Small intestine (tissue), 7 donors: ENCODE measurements around the gene SPPL2B. TPM values are rescaled to one million over a fixed set of nuclear protein-coding genes. Genes with fewer than 3 reads are reported as not detected.

Experiments used
- DNase-seq, 2 donors: peaks; one replicate each; pipeline versions ENCODE4 v3.0.0 to v3.0.0-alpha.2; 2013
- FAIRE-seq: peaks from 2 replicates; lab custom pipeline; 2012; peaks lifted over from hg19 to GRCh38; lab: Jason Lieb, UNC
- H3K27ac ChIP-seq, 3 donors: one replicate each; pipeline ENCODE4 v1.5.1; 2013; ENCODE audit warnings: low read length in 2 of 3, mild to moderate bottlenecking in 2 of 3, control low read depth in 1 of 3, inconsistent platforms in 1 of 3, low read depth in 1 of 3, moderate library complexity in 1 of 3
- H3K27me3 ChIP-seq, 3 donors: one replicate each; pipeline ENCODE4 v1.6.1; 2013; ENCODE audit warnings: low read length in 3 of 3, inconsistent platforms in 1 of 3; ENCODE audit not compliant: control insufficient read depth in 3 of 3, insufficient read depth in 3 of 3
- H3K36me3 ChIP-seq, 3 donors: one replicate each; pipeline ENCODE4 v1.6.1; 2013; ENCODE audit warnings: low read length in 3 of 3, inconsistent platforms in 1 of 3, low read depth in 1 of 3, mild to moderate bottlenecking in 1 of 3, moderate library complexity in 1 of 3; ENCODE audit not compliant: control insufficient read depth in 3 of 3, insufficient read depth in 2 of 3
- H3K4me1 ChIP-seq, 3 donors: one replicate each; pipeline ENCODE4 v1.6.1; 2013; ENCODE audit warnings: low read length in 2 of 3, inconsistent platforms in 1 of 3, low read depth in 1 of 3, mild to moderate bottlenecking in 1 of 3, moderate library complexity in 1 of 3; ENCODE audit not compliant: control insufficient read depth in 3 of 3, insufficient read depth in 2 of 3
- H3K4me3 ChIP-seq, 3 donors: one replicate each; pipeline ENCODE4 v1.5.1; 2013; ENCODE audit warnings: low read length in 3 of 3, control low read depth in 1 of 3, inconsistent platforms in 1 of 3, low read depth in 1 of 3, mild to moderate bottlenecking in 1 of 3, moderate library complexity in 1 of 3
- H3K9me3 ChIP-seq, 2 donors: one replicate each; pipeline ENCODE4 v1.6.1; 2013; ENCODE audit warnings: low read depth in 1 of 2, low read length in 1 of 2; ENCODE audit not compliant: control insufficient read depth in 2 of 2, insufficient read depth in 1 of 2
- WGBS, 3 donors: extraction: QIAGEN DNeasy Blood & Tissue Kit; methylation state at CpG; one replicate each; pipeline ENCODE4 v1.1.7; 2013; 5-methylcytosine and 5-hydroxymethylcytosine counted together
- polyA plus RNA-seq, 4 donors: library from polyadenylated mRNA; stranded (reverse) in 3 of 4; unstranded in 1 of 4; fragments of 200-250 nt in 3 of 4; fragments of 120-200 nt in 1 of 4; gene quantifications; one replicate each; pipeline versions ENCODE4 v1.2.1 to v1.2.3, GENCODE V29; 2013
- donor health status: healthy with polysubstance abuse.
- donor health status: control.
- donor health status: control.
- donor health status: Bipolar disorder and iron deficiency.
- donor health status: healthy.

Gene SPPL2B
- polyA plus RNA-seq, 4 donors, result 69.3 to 109 (median 78.2) TPM

DNA sequence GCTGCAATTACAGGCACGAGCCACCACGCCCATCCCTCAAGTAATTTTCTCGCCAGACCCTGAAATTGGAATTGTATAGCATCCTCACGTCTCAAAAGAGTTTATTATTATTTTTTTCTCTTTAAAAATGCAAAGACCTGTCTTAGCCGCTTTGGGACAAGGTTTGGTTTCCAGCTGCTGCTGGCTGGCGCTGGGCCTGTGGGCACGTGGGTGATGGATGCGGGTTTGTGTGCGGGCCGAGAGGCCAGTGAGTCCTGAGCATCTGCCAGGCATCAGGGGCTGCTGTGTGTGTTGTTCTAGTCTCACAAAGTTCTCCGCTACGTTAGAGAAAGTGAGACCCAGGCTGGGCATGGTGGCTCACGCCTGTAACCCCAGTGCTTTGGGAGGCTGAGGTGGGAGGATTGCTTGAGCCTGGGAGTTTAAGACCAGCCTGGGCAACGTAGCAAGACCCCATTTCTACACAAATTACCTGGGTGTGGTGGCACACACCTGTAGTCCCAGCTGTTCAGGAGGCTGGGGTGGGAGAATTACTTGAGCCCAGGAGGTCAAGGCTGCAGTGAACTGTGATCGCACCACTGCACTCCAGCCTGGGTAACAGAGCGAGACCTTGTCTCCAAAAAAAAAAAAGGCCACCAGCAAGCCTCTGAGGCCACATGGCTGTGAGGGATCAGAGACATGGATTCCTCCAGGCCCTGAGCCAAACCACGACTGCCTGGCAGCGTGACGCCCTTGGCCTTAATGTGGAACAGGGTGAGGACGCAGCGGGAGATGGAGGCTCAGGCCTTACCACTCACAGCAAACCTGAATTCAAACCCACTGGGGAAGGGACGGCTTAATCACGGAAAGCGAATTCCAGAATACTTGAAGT is 26.9 kb downstream of the SPPL2B start:
- DNase-seq, result no peak
- Histone ChIP-seq H3K9me3 (no peaks in the 10 kb centered on the region), H3K27me3 (peaks cover under 1 to 16% (median 2%) of the 10 kb centered on the region in 3 donors), H3K27ac (no peak overlapping the region), H3K4me1 (no peaks in the 10 kb centered on the region), H3K4me3 (no peak overlapping the region), H3K36me3 (peaks cover 2 to 58% (median 8%) of the 10 kb centered on the region in 3 donors)
- 88% methylated on average over 24 of the region's 24 CpGs for WGBS, 3 donors
- FAIRE-seq, result no peak

DNA sequence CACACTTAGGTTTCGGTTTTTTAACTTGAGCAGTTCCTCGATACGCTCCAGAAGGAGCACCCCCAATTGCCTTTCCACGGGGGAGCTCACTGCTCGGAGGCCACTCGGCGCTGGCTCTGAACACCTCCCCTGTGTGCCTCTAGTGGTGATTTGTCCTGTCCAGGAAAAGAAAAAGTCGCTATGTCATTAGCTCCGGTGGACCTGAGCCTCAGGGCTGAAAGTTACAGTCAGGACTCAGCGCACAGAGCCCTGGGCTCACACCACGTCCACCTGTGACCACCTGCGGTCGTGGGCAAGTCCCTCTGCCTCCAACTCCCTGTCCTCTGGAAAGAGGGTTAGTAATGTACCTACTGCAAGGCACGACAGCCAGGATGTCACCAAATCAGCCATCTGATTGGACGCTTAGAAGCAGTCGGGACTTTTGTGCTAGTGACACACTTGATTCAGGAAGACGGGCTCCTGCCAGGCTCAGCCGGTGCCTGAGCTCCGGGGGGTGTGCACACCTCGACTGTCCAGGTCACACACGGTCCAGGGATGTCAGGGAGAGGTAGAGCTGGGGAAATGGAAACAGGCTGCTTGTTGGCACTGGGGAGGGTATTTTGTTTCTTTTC is 27.7 kb downstream of the SPPL2B start:
- Histone ChIP-seq H3K4me1 (no peaks in the 10 kb centered on the region), H3K27me3 (peaks cover 3 to 21% (median 5%) of the 10 kb centered on the region in 3 donors), H3K36me3 (peaks cover 2 to 51% (median 8%) of the 10 kb centered on the region in 3 donors), H3K4me3 (no peak overlapping the region), H3K27ac (no peak overlapping the region), H3K9me3 (no peaks in the 10 kb centered on the region)
- FAIRE-seq (no peak), DNase-seq (no peak)
- WGBS, 3 donors, result 78 to 80% (median 79%) methylated on average over 21 of the region's 21 CpGs

DNA sequence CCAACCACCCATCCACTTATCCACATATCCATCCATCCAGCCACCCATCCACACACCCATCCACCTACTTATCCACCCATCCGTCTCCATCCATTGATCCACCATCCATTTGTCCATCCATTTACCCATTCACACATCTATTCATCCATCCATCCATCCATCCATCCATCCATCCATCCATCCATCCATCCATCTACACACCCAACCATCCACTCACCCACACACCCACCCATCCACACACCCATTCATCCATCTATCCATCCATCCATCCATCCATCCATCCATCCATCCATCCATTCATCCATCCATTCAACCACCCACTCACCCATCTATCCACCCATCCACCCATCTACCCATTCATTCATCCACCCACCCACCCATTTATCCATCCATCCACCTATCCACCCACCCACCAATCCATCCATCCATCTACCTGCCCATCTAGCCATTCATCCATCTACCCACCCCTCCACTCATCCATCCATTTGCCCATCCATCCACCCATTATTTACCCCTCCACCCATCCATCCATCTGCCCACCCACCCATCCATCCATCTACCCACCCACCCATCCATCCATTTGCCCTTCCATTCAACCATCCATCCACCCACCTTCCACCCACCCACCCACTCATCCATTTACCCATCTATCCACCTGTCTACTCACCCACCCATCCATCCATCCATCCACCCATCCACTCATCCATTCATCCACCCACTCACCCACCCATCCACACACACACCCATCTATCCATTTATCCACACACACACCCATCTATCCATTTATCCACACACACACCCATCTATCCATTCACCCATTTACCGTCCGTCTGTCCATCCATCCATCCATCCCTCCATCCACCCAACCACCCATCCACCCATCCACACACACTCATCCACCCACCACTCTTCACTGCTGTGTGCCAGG is 29.1 kb downstream of the SPPL2B start:
- H3K4me3 ChIP-seq, result no peak overlapping the region
- DNase-seq, result no peak
- H3K36me3 ChIP-seq, result peaks cover 2 to 38% (median 8%) of the 10 kb centered on the region in 3 donors
- H3K4me1 ChIP-seq, result no peaks in the 10 kb centered on the region
- H3K27ac ChIP-seq, result no peak overlapping the region
- FAIRE-seq, result no peak
- peaks cover 3 to 32% (median 10%) of the 10 kb centered on the region in 3 donors for H3K27me3 ChIP-seq
- H3K9me3 ChIP-seq, result no peaks in the 10 kb centered on the region
- WGBS, 3 donors, result 88 to 94% (median 91%) methylated on average over 3 of the region's 3 CpGs

DNA sequence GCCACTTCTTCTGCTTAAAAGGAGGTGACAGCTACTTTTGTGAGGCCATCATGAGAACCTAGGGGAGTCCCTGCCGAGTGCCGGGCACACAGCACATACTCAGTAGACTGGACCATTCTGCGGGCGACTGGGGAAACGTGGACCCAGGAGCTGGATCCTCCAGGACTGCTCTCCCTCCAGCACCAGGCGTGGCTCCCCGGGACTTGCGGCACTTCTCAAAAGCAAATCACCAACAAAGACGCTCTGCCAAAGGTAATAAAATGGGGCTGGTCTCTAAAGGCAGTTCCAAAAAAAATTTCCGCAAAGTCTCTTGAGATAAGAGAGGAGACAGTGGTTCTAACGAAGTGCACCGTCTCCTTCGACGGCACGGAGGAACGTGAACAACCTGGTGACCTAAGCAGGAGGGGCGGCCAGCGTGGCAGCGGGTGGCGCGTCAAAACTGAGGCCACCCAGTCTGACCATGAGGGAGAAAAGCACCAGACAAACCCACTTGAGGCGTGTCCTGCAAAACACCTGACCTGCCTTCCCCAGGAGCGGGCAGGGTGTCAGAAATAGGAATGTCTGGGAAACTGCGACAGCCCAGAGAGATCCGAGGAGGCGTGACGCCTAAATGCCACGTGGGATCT is 30.2 kb downstream of the SPPL2B start:
- H3K4me1 ChIP-seq, result no peaks in the 10 kb centered on the region
- WGBS, 3 donors, result 21 to 62% (median 44%) methylated on average over 28 of the region's 28 CpGs
- H3K36me3 ChIP-seq, result peaks cover under 1 to 27% (median 6%) of the 10 kb centered on the region in 3 donors
- peaks cover 3 to 32% (median 10%) of the 10 kb centered on the region in 3 donors for H3K27me3 ChIP-seq
- H3K27ac ChIP-seq, result no peak overlapping the region
- DNase-seq (peak in 1 of 2 donors; percentile 25), FAIRE-seq (no peak)
- H3K4me3 ChIP-seq, result no peak overlapping the region
- H3K9me3 ChIP-seq, result no peaks in the 10 kb centered on the region

DNA sequence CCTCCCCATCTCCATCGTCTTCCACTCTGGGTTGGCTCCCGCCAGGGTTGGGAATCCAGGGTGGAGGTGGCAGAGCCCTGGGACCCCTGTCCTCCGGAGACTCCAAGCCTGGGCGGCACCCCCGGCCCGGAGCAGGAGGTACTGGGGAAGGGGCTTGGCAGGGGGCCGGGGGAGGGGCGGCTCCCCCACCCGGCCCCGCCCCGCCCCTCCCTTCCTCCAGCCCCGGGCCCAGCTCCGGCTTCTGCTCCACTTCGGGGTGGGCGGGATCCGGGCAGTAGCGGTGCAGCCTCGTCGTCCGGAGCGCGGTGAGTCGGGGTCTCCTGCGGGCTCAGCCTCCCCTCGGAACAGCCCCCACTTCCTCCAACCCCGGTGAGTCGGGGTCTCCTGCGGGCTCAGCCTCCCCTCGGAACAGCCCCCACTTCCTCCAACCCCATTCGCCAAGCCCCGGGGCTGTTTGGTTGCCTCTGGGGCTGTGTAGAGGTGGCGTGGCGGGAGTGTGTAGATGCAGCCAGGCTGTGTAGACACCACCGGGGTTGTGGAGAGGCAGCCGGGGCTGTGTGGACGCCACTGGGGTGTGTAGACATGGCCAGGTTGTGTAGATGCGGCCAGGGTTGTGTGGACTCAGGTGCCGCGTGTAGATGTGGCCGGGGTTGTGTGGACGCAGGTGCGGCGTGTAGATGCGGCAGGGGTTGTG is 31.7 kb downstream of the SPPL2B start, which contains the start of gene TMPRSS9:
Gene TMPRSS9 (plus strand): TSS at position 274 of the 694 bp plus-strand sequence. CDS start 29,521 bp downstream, outside the sequence.
- 11 to 22% (median 17%) methylated on average over 28 to 44 of the region's 44 CpGs for WGBS, 3 donors

DNA sequence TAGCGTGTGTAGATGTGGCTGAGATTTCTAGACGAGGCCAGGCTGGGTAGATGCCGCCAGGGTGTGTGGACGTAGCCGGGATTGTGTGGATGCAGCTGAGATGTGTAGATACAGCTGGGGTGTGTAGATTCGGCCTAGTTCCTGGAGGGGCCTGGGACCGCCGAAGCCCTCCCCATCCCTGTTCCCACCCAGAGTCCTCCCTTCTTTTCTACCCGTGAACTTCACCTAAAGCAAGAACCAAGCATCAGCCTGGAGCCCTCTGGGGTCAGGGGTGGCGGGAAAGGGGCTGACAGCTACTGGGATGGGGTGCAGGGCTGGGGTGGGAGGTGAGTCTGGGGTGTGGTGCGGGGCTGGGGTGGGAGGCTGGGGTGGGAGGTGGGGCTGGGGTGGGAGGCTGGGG is 32.3 kb downstream of the SPPL2B start:
- no peak for FAIRE-seq
- no peaks in the 10 kb centered on the region for H3K4me1 ChIP-seq

More for the DNA sequence above, 31.7 kb downstream of the SPPL2B start, which contains the start of gene TMPRSS9:
- peaks cover 3 to 36% (median 10%) of the 10 kb centered on the region in 3 donors for H3K27me3 ChIP-seq
- H3K4me1 ChIP-seq, result no peaks in the 10 kb centered on the region
- DNase-seq (no peak), FAIRE-seq (no peak)
- H3K36me3 ChIP-seq, result peaks cover 0 to 12% (median 0%) of the 10 kb centered on the region in 3 donors
- no peaks in the 10 kb centered on the region for H3K9me3 ChIP-seq
- no peak within 1 kb of the TSS for H3K27ac ChIP-seq
- H3K4me3 ChIP-seq, result no peak within 1 kb of the TSS

DNA sequence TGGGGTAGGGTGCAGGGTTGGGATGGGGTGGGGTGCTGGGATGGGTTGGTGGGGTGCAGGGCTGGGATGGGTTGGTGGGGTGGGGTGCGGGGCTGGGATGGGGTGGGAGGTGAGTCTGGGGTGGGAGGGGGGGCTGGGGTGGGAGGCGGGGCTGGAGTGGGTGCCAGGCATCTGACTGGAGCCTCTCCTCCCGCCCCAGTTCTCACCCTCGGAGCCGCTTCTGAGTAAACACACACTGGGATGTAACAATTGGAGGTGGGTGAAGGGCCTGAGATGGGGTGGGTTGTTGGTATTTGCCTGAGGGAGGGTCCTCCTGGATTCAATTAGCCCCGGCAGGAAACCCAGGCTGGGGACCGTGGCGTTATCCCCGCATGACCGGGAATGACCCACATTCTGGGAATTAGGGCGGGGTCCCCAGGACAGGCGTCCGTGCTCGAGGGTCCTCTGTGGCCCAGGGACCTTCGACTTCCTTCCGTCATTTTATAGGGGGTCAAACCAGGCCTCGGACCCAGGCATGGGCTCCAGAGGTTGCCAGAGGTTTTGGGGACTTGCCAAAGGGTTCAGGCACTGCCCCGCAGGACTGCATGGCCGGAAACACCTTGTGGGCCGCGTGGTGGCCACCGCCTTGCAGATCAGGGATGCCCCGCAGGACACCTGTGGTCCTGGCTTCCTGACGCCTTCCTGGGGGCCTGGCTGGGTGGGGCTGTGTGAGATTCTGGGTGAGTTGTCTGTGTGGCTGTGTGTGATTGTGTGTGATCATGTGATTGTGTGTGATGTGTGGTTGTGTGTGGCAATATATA is 33.0 kb downstream of the SPPL2B start:
- H3K27ac ChIP-seq, result no peak overlapping the region
- no peaks in the 10 kb centered on the region for H3K4me1 ChIP-seq
- no peak for DNase-seq
- H3K27me3 ChIP-seq, result peaks cover 3 to 36% (median 10%) of the 10 kb centered on the region in 3 donors
- H3K4me3 ChIP-seq, result no peak overlapping the region
- H3K36me3 ChIP-seq, result no peaks in the 10 kb centered on the region
- no peaks in the 10 kb centered on the region for H3K9me3 ChIP-seq
- 17 to 38% (median 18%) methylated on average over 21 to 24 of the region's 24 CpGs for WGBS, 3 donors
- no peak for FAIRE-seq

More for the DNA sequence above, 32.3 kb downstream of the SPPL2B start:
- WGBS, 3 donors, result 26 to 56% (median 44%) methylated on average over 10 to 11 of the region's 11 CpGs
- H3K27ac ChIP-seq, result no peak overlapping the region
- no peak overlapping the region for H3K4me3 ChIP-seq
- DNase-seq, result no peak
- H3K9me3 ChIP-seq, result no peaks in the 10 kb centered on the region
- peaks cover 3 to 36% (median 10%) of the 10 kb centered on the region in 3 donors for H3K27me3 ChIP-seq
- H3K36me3 ChIP-seq, result peaks cover 0 to 6% (median 0%) of the 10 kb centered on the region in 3 donors
